ENCODE measurements around the gene G3BP1. TPM values are rescaled to one million over a fixed set of nuclear protein-coding genes. Genes with fewer than 3 reads are reported as not detected.

Gene G3BP1
- total RNA-seq, 2 donors from 2014 or later, result 346 to 376 TPM

GRCh38 chr5:151805414-151806223 lies 33.9 kb downstream of the G3BP1 start:
- no peak for TF ChIP-seq CTCF (conservative IDR thresholded peaks at IDR 0.05)
- H3K27me3 Mint-ChIP-seq (ENCODE audit: insufficient read depth), result no peaks in the 10 kb centered on the region
- no peaks in the 10 kb centered on the region for H3K9me3 Mint-ChIP-seq
- no peak overlapping the region for H3K4me3 Mint-ChIP-seq
- Histone ChIP-seq H3K27me3 (ENCODE audit: control insufficient read depth, insufficient read depth, low read length, poor library complexity, severe bottlenecking) (no peaks in the 10 kb centered on the region), H3K9ac (ENCODE audit: extremely low read depth, low read length, poor library complexity, severe bottlenecking) (no peak overlapping the region), H3K4me3 (ENCODE audit: low read length) (no peak overlapping the region), H3K27ac (ENCODE audit: low read depth, low read length) (no peak overlapping the region), H3K4me1 (ENCODE audit: control insufficient read depth, insufficient read depth, low read length) (no peaks in the 10 kb centered on the region), H3K9me3 (ENCODE audit: control insufficient read depth, low read length) (peaks cover 8% of the 10 kb centered on the region), H3K36me3 (ENCODE audit: control insufficient read depth, insufficient read depth, low read length) (peaks cover 98% of the 10 kb centered on the region)
- H3K36me3 Mint-ChIP-seq (ENCODE audit: low read depth), result peaks cover 85% of the 10 kb centered on the region
- no peak for DNase-seq
- H3K27ac Mint-ChIP-seq, result no peak overlapping the region
- no peaks in the 10 kb centered on the region for H3K4me1 Mint-ChIP-seq
- 95 to 100% methylated on average over 1 to 3 of the region's 3 CpGs for WGBS, 2 experiments (ENCODE audit: insufficient coverage in 1 of 2, insufficient read length in 1 of 2)

DNA sequence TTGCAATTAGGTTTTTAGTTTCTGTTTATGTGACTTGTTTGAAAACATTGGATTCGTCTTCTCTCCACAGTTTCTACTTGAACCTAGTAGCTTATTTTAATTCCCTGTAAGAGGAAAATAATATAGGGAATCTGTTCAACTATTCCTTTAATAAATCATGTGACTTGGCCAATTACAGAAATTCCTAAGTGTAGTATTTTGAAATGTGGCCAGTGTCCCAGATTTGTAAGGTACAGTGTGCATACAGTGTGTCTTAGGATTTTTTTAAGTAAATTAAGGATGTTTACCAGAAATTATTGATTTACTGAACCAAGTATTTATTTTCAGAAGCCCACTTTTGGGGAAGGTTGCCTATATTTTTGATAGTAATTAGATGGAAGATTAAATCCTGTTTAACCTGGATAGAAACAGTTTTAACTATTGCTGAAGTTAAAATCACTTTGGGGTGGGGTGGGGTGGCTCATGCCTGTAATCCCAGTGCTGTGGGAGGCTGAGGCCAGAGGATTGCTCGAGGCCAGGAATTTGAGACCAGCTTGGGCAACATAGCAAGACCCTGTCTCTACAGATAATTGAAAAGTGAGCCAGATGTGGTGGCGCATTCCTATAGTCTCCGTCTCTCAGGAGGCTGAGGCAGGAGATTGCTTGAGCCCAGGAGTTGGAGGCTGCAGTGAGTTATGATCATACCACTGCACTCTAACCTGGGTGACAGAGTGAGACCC lies 36.9 kb downstream of the G3BP1 start:
- TF ChIP-seq CTCF (conservative IDR thresholded peaks at IDR 0.05), result no peak
- peaks cover 90% of the 10 kb centered on the region for H3K36me3 Mint-ChIP-seq (ENCODE audit: low read depth)

DNA sequence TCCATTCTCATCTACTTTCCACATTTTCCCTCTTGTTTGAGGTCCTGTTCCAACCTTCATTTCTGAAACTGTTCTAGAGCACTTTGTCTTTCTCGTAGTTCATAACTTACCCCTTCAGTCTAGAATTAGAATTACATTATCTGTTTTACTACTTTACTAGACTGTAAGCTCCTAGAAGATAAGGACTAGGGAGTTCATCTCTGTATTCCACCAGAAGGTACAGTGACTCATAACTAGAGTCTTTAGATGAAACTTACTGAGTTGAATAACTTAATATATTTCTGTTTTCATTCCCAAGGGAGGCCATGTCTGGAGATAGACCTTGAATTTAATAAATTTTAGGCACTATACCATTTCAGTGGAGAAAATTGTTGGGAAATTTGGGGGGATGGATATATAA lies 38.7 kb downstream of the G3BP1 start:
- no peak for DNase-seq
- H3K4me1 Mint-ChIP-seq, result peaks cover 8% of the 10 kb centered on the region
- no peaks in the 10 kb centered on the region for H3K27me3 Mint-ChIP-seq (ENCODE audit: insufficient read depth)
- H3K9ac ChIP-seq (ENCODE audit: extremely low read depth, low read length, poor library complexity, severe bottlenecking), result no peak overlapping the region
- H3K4me3 Mint-ChIP-seq, result no peak overlapping the region
- H3K27ac ChIP-seq (ENCODE audit: low read depth, low read length), result no peak overlapping the region
- H3K36me3 ChIP-seq (ENCODE audit: control insufficient read depth, insufficient read depth, low read length), result peaks cover 99% of the 10 kb centered on the region
- no peaks in the 10 kb centered on the region for H3K9me3 Mint-ChIP-seq
- H3K9me3 ChIP-seq (ENCODE audit: control insufficient read depth, low read length), result peaks cover 14% of the 10 kb centered on the region
- TF ChIP-seq CTCF (conservative IDR thresholded peaks at IDR 0.05), result no peak
- H3K4me3 ChIP-seq (ENCODE audit: low read length), result no peak overlapping the region
- peaks cover 4% of the 10 kb centered on the region for H3K4me1 ChIP-seq (ENCODE audit: control insufficient read depth, insufficient read depth, low read length)
- peaks cover 75% of the 10 kb centered on the region for H3K36me3 Mint-ChIP-seq (ENCODE audit: low read depth)
- 0% methylated on average over 1 of the region's 1 CpG; no CpG with 5 or more reads in 1 of the 2 experiments for WGBS, 2 experiments (ENCODE audit: insufficient coverage in 1 of 2, insufficient read length in 1 of 2)
- no peaks in the 10 kb centered on the region for H3K27me3 ChIP-seq (ENCODE audit: control insufficient read depth, insufficient read depth, low read length, poor library complexity, severe bottlenecking)
- no peak overlapping the region for H3K27ac Mint-ChIP-seq

More for the DNA sequence above, 36.9 kb downstream of the G3BP1 start:
- Histone ChIP-seq H3K9me3 (ENCODE audit: control insufficient read depth, low read length) (peaks cover 14% of the 10 kb centered on the region), H3K36me3 (ENCODE audit: control insufficient read depth, insufficient read depth, low read length) (peaks cover 100% of the 10 kb centered on the region), H3K27me3 (ENCODE audit: control insufficient read depth, insufficient read depth, low read length, poor library complexity, severe bottlenecking) (no peaks in the 10 kb centered on the region), H3K4me3 (ENCODE audit: low read length) (no peak overlapping the region), H3K4me1 (ENCODE audit: control insufficient read depth, insufficient read depth, low read length) (no peaks in the 10 kb centered on the region), H3K9ac (ENCODE audit: extremely low read depth, low read length, poor library complexity, severe bottlenecking) (no peak overlapping the region), H3K27ac (ENCODE audit: low read depth, low read length) (no peak overlapping the region)
- Mint-ChIP-seq H3K27ac (no peak overlapping the region), H3K4me3 (no peak overlapping the region), H3K4me1 (no peaks in the 10 kb centered on the region), H3K9me3 (no peaks in the 10 kb centered on the region), H3K27me3 (ENCODE audit: insufficient read depth) (no peaks in the 10 kb centered on the region)
- WGBS, 2 experiments (ENCODE audit: insufficient coverage in 1 of 2, insufficient read length in 1 of 2), result 95% methylated on average over 3 of the region's 4 CpGs
- DNase-seq, result no peak
